ENCODE data around the gene ZNF862.
A peak's percentile ranks its signal among the peaks of the same experiment; 100 is the strongest.

ZNF862 gene

DNA sequence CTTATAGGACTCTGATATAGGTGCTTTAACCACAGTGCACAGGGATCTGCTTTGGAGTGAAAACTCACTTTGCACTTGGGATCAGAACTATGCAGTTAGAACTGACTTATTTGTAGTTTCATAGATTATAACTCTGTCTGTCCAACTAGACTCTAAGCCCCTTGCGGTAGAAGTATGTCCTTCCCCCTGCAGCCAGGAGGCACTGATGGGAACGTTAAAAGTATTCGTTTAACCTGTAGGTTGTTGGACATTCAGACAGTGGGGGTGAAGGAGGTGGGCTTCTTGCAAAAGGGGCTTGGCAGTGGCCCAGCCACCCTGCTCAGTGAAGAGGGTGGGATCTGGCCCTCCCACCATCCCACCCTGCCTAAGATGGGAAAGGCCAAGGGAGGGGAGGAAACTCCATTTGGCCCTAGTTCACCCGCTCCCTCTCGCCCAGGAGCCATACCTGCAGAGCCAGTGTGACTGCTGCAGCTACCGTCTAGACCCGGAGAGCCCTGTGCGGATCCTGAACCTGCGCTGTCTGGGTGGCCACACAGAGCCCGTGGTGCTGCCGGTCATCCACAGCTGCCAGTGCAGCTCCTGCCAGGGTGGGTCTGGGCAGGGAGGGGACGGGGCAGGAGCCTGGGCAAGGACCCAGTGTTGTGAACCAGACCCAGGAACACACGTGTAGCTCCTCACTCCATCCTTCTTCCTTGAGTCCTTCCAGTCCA, 5.7 kb upstream of the ZNF862 start:
- no CpG with 5 or more reads among the region's 13 CpGs for WGBS, 2 donors (ENCODE audit: extremely low coverage in 2 of 2, insufficient read length in 2 of 2, insufficient replicate concordance in 1 of 2)
- no peak overlapping the region for H3K9ac ChIP-seq (ENCODE audit: low read depth, low read length, poor library complexity)
- no peak for DNase-seq (ENCODE audit: low spot score)

DNA sequence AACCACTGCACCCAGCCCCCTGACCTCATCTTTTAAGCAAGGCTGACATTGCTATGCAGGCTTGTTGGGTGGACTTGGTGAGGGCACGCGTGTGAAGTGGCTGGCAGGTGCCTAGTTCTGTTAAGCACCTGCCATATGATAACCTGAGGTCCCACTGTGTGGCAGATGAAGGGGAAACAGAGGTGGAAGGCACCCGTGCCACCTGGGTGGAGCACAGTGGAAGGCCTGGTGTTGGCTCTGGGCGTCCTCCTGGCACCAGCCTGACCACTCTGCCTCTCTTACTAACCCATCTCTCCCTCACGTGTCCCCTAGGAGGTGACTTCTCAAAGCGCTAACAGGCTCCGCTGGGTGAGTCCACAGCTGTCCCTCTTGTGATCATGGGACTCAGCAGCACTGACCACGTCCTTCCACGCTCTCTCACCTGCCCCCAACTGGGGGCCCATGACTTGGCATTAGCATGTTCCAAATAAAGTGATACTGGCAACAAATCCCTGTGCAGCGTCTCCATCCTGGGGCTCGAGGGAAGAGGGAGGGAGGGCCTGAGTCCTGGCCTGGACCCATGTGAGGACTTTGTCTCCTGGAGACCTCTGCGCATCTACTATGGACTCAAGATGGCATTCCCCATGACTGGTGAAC, 4.6 kb upstream of the ZNF862 start:
- Histone ChIP-seq H3K27ac (replicated peaks; ENCODE audit: low read length) (no peak overlapping the region), H3K4ac (ENCODE audit: low read length) (no peak overlapping the region), H3K9me3 (replicated peaks in 1 of 2; ENCODE audit: control insufficient read depth in 2 of 2, insufficient read depth in 1 of 2, low read depth in 1 of 2, low read length in 2 of 2) (no peaks in the 10 kb centered on the region), H2BK12ac (ENCODE audit: low read length) (no peak overlapping the region), H2BK15ac (ENCODE audit: low read length) (no peak overlapping the region), H3K9ac (ENCODE audit: low read depth, low read length, poor library complexity) (no peak overlapping the region), H3K23ac (ENCODE audit: low read depth, low read length, poor library complexity) (no peak overlapping the region), H3K36me3 (replicated peaks in 1 of 2; ENCODE audit: control insufficient read depth in 2 of 2, insufficient read depth in 2 of 2, low read length in 2 of 2) (no peaks in the 10 kb centered on the region), H4K8ac (ENCODE audit: low read depth, low read length) (no peak overlapping the region), H3K4me2 (ENCODE audit: insufficient read depth, low read length, poor library complexity, severe bottlenecking) (no peak overlapping the region), H2BK5ac (ENCODE audit: low read length) (no peak overlapping the region), H3K27me3 (ENCODE audit: control insufficient read depth in 3 of 3, insufficient read depth in 3 of 3, low read depth in 1 of 3, low read length in 3 of 3) (peaks cover 0 to 37% (median 3%) of the 10 kb centered on the region in 3 experiments), H2BK120ac (ENCODE audit: low read depth, low read length) (no peak overlapping the region), H3K14ac (ENCODE audit: low read length) (no peak overlapping the region), H3K79me1 (ENCODE audit: low read depth, low read length) (no peaks in the 10 kb centered on the region), H4K91ac (ENCODE audit: low read depth, low read length, poor library complexity) (no peak overlapping the region), H3K4me1 (ENCODE audit: control insufficient read depth in 2 of 2, insufficient read depth in 1 of 2, low read depth in 1 of 2, low read length in 2 of 2) (peaks cover 0 to 14% of the 10 kb centered on the region in 2 donors), H2AFZ (ENCODE audit: low read length) (no peak overlapping the region), H2AK5ac (ENCODE audit: low read depth, low read length) (no peak overlapping the region), H3K4me3 (ENCODE audit: low read length in 2 of 2) (no peak overlapping the region), H3K18ac (ENCODE audit: low read length) (no peak overlapping the region)
- no peak for DNase-seq (ENCODE audit: low spot score)
- no CpG with 5 or more reads among the region's 12 CpGs for WGBS, 2 donors (ENCODE audit: extremely low coverage in 2 of 2, insufficient read length in 2 of 2, insufficient replicate concordance in 1 of 2)

More for the DNA sequence above, 5.7 kb upstream of the ZNF862 start:
- Histone ChIP-seq H3K79me1 (ENCODE audit: low read depth, low read length) (no peaks in the 10 kb centered on the region), H2BK120ac (ENCODE audit: low read depth, low read length) (no peak overlapping the region), H2AK5ac (ENCODE audit: low read depth, low read length) (peak overlapping the region; percentile 59), H2BK12ac (ENCODE audit: low read length) (no peak overlapping the region), H4K8ac (ENCODE audit: low read depth, low read length) (no peak overlapping the region), H3K36me3 (replicated peaks in 1 of 2; ENCODE audit: control insufficient read depth in 2 of 2, insufficient read depth in 2 of 2, low read length in 2 of 2) (no peaks in the 10 kb centered on the region), H3K27ac (replicated peaks; ENCODE audit: low read length) (no peak overlapping the region), H3K4me2 (ENCODE audit: insufficient read depth, low read length, poor library complexity, severe bottlenecking) (no peak overlapping the region), H2AFZ (ENCODE audit: low read length) (no peak overlapping the region), H3K23ac (ENCODE audit: low read depth, low read length, poor library complexity) (no peak overlapping the region), H3K4me3 (ENCODE audit: low read length in 2 of 2) (no peak overlapping the region), H2BK15ac (ENCODE audit: low read length) (no peak overlapping the region), H2BK5ac (ENCODE audit: low read length) (no peak overlapping the region), H3K4me1 (ENCODE audit: control insufficient read depth in 2 of 2, insufficient read depth in 1 of 2, low read depth in 1 of 2, low read length in 2 of 2) (peaks cover 0 to 10% of the 10 kb centered on the region in 2 donors), H4K91ac (ENCODE audit: low read depth, low read length, poor library complexity) (no peak overlapping the region), H3K4ac (ENCODE audit: low read length) (peak overlapping the region; percentile 72), H3K9me3 (replicated peaks in 1 of 2; ENCODE audit: control insufficient read depth in 2 of 2, insufficient read depth in 1 of 2, low read depth in 1 of 2, low read length in 2 of 2) (no peaks in the 10 kb centered on the region), H3K18ac (ENCODE audit: low read length) (peak overlapping the region; percentile 90), H3K14ac (ENCODE audit: low read length) (peak overlapping the region; percentile 67), H3K27me3 (ENCODE audit: control insufficient read depth in 3 of 3, insufficient read depth in 3 of 3, low read depth in 1 of 3, low read length in 3 of 3) (peaks cover 0 to 37% (median 3%) of the 10 kb centered on the region in 3 experiments)

DNA sequence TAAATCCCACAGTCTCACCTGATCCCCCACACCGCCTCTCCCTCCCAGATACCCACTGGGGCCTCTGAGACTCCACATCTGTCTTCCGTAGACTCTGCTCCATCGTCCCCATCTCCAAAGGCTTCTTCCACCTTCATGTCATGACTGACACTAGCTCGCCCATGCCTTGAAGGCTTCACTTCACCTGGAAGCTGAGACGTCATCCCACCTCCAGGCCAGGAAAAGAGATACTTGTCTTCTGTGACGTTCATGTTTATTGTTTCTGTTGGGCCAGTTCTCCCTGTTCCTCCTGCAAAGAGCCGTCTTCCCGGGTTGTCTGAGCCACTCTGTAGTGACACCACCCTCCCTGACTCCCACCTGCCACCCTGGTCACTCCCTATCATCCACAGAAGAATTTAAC, 3.6 kb upstream of the ZNF862 start:
- Histone ChIP-seq H2AFZ (ENCODE audit: low read length) (no peak overlapping the region), H3K4me1 (ENCODE audit: control insufficient read depth in 2 of 2, insufficient read depth in 1 of 2, low read depth in 1 of 2, low read length in 2 of 2) (peaks cover 2 to 14% of the 10 kb centered on the region in 2 donors), H2BK120ac (ENCODE audit: low read depth, low read length) (no peak overlapping the region), H3K27me3 (ENCODE audit: control insufficient read depth in 3 of 3, insufficient read depth in 3 of 3, low read depth in 1 of 3, low read length in 3 of 3) (peaks cover 0 to 37% (median 3%) of the 10 kb centered on the region in 3 experiments), H3K4ac (ENCODE audit: low read length) (no peak overlapping the region), H3K9ac (ENCODE audit: low read depth, low read length, poor library complexity) (no peak overlapping the region), H4K91ac (ENCODE audit: low read depth, low read length, poor library complexity) (no peak overlapping the region), H3K36me3 (replicated peaks in 1 of 2; ENCODE audit: control insufficient read depth in 2 of 2, insufficient read depth in 2 of 2, low read length in 2 of 2) (no peaks in the 10 kb centered on the region), H3K4me2 (ENCODE audit: insufficient read depth, low read length, poor library complexity, severe bottlenecking) (no peak overlapping the region), H3K23ac (ENCODE audit: low read depth, low read length, poor library complexity) (peak overlapping the region; percentile 40), H2BK12ac (ENCODE audit: low read length) (no peak overlapping the region), H3K18ac (ENCODE audit: low read length) (no peak overlapping the region), H3K27ac (replicated peaks; ENCODE audit: low read length) (no peak overlapping the region), H4K8ac (ENCODE audit: low read depth, low read length) (no peak overlapping the region), H3K4me3 (ENCODE audit: low read length in 2 of 2) (no peak overlapping the region), H2AK5ac (ENCODE audit: low read depth, low read length) (peak overlapping the region; percentile 18), H3K14ac (ENCODE audit: low read length) (no peak overlapping the region), H2BK5ac (ENCODE audit: low read length) (no peak overlapping the region), H2BK15ac (ENCODE audit: low read length) (no peak overlapping the region), H3K79me1 (ENCODE audit: low read depth, low read length) (no peaks in the 10 kb centered on the region), H3K9me3 (replicated peaks in 1 of 2; ENCODE audit: control insufficient read depth in 2 of 2, insufficient read depth in 1 of 2, low read depth in 1 of 2, low read length in 2 of 2) (no peaks in the 10 kb centered on the region)
- WGBS, 2 donors (ENCODE audit: extremely low coverage in 2 of 2, insufficient read length in 2 of 2, insufficient replicate concordance in 1 of 2) = no CpG with 5 or more reads among the region's 8 CpGs
- no peak for DNase-seq (ENCODE audit: low spot score)

DNA sequence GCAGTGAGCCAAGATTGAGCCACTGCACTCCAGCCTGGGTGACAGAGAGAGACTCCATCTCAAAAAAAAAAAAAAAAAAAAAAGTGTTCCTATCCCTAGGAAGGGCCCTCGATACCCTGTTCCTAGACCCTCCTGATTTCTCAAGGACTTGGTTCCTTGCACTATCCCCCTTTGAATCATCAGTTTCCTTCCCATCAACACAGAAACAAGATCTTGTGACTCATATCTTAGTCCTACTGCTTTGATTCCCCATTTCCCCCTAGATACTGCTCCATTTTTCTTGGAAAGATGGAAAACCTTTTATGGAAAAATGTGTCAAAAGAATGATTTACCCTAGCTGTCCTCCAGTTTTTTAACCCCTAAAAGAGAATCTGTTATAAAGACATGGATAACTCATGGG, 1.7 kb upstream of the ZNF862 start:
- H2BK12ac ChIP-seq (ENCODE audit: low read length) = no peak overlapping the region

More for the DNA sequence above, 1.7 kb upstream of the ZNF862 start:
- peaks cover 3 to 7% of the 10 kb centered on the region in 2 donors for H3K4me1 ChIP-seq (ENCODE audit: control insufficient read depth in 2 of 2, insufficient read depth in 1 of 2, low read depth in 1 of 2, low read length in 2 of 2)
- H2BK5ac ChIP-seq (ENCODE audit: low read length) = no peak overlapping the region
- H3K27ac ChIP-seq (replicated peaks; ENCODE audit: low read length) = no peak overlapping the region
- H2AFZ ChIP-seq (ENCODE audit: low read length) = no peak overlapping the region
- H2AK5ac ChIP-seq (ENCODE audit: low read depth, low read length) = no peak overlapping the region
- no peak overlapping the region for H3K4me3 ChIP-seq (ENCODE audit: low read length in 2 of 2)
- H3K4ac ChIP-seq (ENCODE audit: low read length) = no peak overlapping the region
- H2BK15ac ChIP-seq (ENCODE audit: low read length) = no peak overlapping the region
- no peaks in the 10 kb centered on the region for H3K36me3 ChIP-seq (replicated peaks in 1 of 2; ENCODE audit: control insufficient read depth in 2 of 2, insufficient read depth in 2 of 2, low read length in 2 of 2)
- H2BK120ac ChIP-seq (ENCODE audit: low read depth, low read length) = no peak overlapping the region
- no peak overlapping the region for H3K9ac ChIP-seq (ENCODE audit: low read depth, low read length, poor library complexity)
- H3K79me1 ChIP-seq (ENCODE audit: low read depth, low read length) = no peaks in the 10 kb centered on the region
- H3K14ac ChIP-seq (ENCODE audit: low read length) = no peak overlapping the region
- H3K4me2 ChIP-seq (ENCODE audit: insufficient read depth, low read length, poor library complexity, severe bottlenecking) = no peak overlapping the region
- no peak overlapping the region for H4K91ac ChIP-seq (ENCODE audit: low read depth, low read length, poor library complexity)
- H4K8ac ChIP-seq (ENCODE audit: low read depth, low read length) = no peak overlapping the region
- H3K27me3 ChIP-seq (ENCODE audit: control insufficient read depth in 3 of 3, insufficient read depth in 3 of 3, low read depth in 1 of 3, low read length in 3 of 3) = peaks cover 0 to 33% (median 3%) of the 10 kb centered on the region in 3 experiments
- H3K9me3 ChIP-seq (replicated peaks in 1 of 2; ENCODE audit: control insufficient read depth in 2 of 2, insufficient read depth in 1 of 2, low read depth in 1 of 2, low read length in 2 of 2) = no peaks in the 10 kb centered on the region
- H3K23ac ChIP-seq (ENCODE audit: low read depth, low read length, poor library complexity) = no peak overlapping the region
- no CpG with 5 or more reads among the region's 1 CpG for WGBS, 2 donors (ENCODE audit: extremely low coverage in 2 of 2, insufficient read length in 2 of 2, insufficient replicate concordance in 1 of 2)
- DNase-seq (ENCODE audit: low spot score) = no peak
- no peak overlapping the region for H3K18ac ChIP-seq (ENCODE audit: low read length)
